A673 (cell line): Measurements from ENCODE around the gene CPZ. TPM values are rescaled to one million over a fixed set of nuclear protein-coding genes. Genes with fewer than 3 reads are reported as not detected.

Experiments used
- BruUV-seq: library from RNA; stranded (reverse); fragments of 400-500 nt; replicated peaks from 2 replicates; lab custom pipeline; 2021; lab: Mats Ljungman, UMichigan
- CTCF ChIA-PET: fragments of 300-600 bp; sonication (Branson Sonifier 250); formaldehyde crosslinking; loops from one replicate; lab custom pipeline; 2022; ENCODE audit warnings: antibody characterized with exemption; lab: Charles Lee
- POLR2A ChIA-PET: fragments of 300-600 bp; sonication (Branson Sonifier 250); formaldehyde crosslinking; loops from one replicate; lab custom pipeline; 2022; ENCODE audit warnings: antibody characterized with exemption; ENCODE audit not compliant: low non-redundant PET; lab: Charles Lee
- DNase-seq: peaks from one replicate; pipeline ENCODE4 v3.0.0-alpha.2; 2015; ENCODE audit warnings: low spot score
- H3K27ac ChIP-seq: fragments of 200-600 bp; sonication (generic); 2 replicates; pipeline ENCODE4 v1.5.1; 2016; ENCODE audit warnings: mixed run types, low read depth, mild to moderate bottlenecking, mixed read lengths, antibody characterized with exemption, low read length; ENCODE audit not compliant: poor library complexity, severe bottlenecking
- H3K27me3 ChIP-seq: fragments of 200-600 bp; sonication (generic); replicated peaks from 2 replicates; pipeline ENCODE4 v1.6.1; 2017; ENCODE audit warnings: mixed run types, low read depth, mild to moderate bottlenecking, mixed read lengths, antibody characterized with exemption, low read length; ENCODE audit not compliant: insufficient read depth, poor library complexity
- H3K36me3 ChIP-seq: fragments of 200-600 bp; sonication (generic); 2 replicates; pipeline ENCODE4 v1.6.1; 2016; ENCODE audit warnings: mixed run types, mild to moderate bottlenecking, mixed read lengths, antibody characterized with exemption, low read length; ENCODE audit not compliant: insufficient read depth, poor library complexity, severe bottlenecking
- H3K4me1 ChIP-seq: fragments of 200-600 bp; sonication (generic); 2 replicates; pipeline ENCODE4 v1.6.1; 2017; ENCODE audit warnings: mixed run types, mild to moderate bottlenecking, mixed read lengths, antibody characterized with exemption, low read length; ENCODE audit not compliant: insufficient read depth, poor library complexity, severe bottlenecking
- H3K4me3 ChIP-seq: fragments of 200-600 bp; sonication (generic); 2 replicates; pipeline ENCODE4 v1.5.1; 2016; ENCODE audit warnings: low read depth, mixed run types, mild to moderate bottlenecking, mixed read lengths, low read length; ENCODE audit not compliant: poor library complexity, severe bottlenecking
- H3K9me3 ChIP-seq: fragments of 200-600 bp; sonication (generic); 2 replicates; pipeline ENCODE4 v1.6.1; 2016; ENCODE audit warnings: mixed run types, low read depth, mild to moderate bottlenecking, mixed read lengths, antibody characterized with exemption, low read length; ENCODE audit not compliant: poor library complexity, severe bottlenecking
- EZH2 ChIP-seq: fragments of 200-600 bp; sonication (generic); IDR thresholded peaks from 2 replicates; pipeline ENCODE4 v1.6.1; 2017; ENCODE audit warnings: borderline replicate concordance, low read depth, mild to moderate bottlenecking, mixed read lengths, antibody characterized with exemption, low read length; ENCODE audit not compliant: poor library complexity, severe bottlenecking
- intact Hi-C: fragments of 100-400 bp; cut with micrococcal nuclease; formaldehyde crosslinking; loops from one replicate; pipeline ENCODE4 v1.10.0; 2022; ENCODE audit not compliant: unreplicated experiment
- total RNA-seq: library from RNA; stranded (reverse); gene quantifications from 2 replicates; pipeline ENCODE4 v1.2.3, GENCODE V29; 2021
- TF ChIP-seq, protein P1 (sequence below): fragments of 300-800, 200-600 bp; sonication (generic); conservative IDR thresholded peaks from 2 replicates; pipeline ENCODE4 v1.5.1; 2017; ENCODE audit warnings: low read depth, mild to moderate bottlenecking, antibody characterized with exemption, low read length, moderate library complexity, mixed read lengths

The CPZ gene
- total RNA-seq, 1 experiment from 2014 or later, result 0.34 TPM

DNA sequence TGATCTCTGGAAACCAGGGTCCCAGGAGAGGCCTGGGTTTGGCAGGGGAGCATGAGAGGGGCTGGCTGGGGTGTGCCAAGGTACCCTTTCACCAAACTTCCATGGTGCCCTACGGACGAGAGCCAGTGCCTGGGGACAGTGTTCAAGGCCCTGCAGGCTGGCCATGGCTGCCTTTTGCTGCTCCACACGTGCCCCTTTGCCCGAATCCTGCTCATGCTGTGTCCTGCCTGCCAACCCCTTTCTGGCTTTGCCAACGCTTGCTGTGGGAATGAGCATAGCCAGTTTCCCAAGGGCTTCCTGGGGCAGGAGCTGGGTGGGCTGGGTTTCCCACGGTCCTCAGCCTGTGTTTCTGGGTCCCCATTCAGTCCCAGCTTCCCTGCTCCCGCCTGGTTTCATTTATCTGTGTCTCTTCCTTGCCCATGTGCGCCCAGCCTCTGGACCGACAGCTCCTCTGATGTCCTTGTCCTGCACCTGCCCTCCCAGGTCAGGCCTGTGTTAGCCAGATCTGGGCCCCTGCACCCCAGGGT lies 17.3 kb downstream of the CPZ start:
- intact Hi-C loops, result no loop called here
- CTCF ChIA-PET, result interaction anchor here (0.6 kb wide), 1 partner anchor 107 kb away, joined by 3 read pairs; no protein-coding TSS in a partner anchor

DNA sequence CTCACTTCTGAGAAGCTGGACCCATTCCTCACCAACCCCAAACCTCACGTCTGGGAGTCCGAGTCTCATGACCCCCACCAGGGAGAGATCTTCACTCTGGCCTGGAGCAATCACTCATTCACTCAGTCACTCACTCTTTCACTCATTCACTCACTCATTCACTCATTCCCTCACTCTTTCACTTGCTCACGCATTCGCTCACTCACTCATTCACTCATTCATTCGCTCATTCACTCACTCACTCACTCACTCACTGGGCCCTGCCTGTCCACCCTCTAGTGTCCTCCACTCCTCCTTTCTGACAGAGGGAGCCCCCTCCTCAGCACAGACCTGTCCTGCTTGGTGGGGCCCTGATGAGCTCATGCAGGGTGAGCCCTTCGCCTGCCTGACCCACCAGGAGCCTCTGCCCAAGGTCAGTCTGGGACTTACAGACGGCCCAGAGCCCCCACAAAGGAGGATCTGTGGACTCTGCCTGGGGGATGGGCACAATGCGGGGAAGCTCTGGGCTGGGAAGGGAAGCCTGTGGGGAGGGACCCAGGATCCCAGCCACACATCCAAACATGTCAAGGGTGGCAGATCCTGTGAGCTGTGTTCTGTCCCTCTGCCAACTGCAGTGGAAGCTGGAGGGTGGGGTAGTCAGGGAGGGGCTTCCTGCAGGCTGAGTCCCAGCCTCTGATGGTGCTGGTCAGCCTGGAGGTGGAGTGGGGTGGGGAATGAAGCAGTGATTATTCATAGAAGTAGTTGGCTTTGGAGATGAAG lies 18.5 kb downstream of the CPZ start:
- no TSS peak for BruUV-seq
- Histone ChIP-seq H3K4me3 (no peak overlapping the region), H3K4me1 (no peaks in the 10 kb centered on the region), H3K9me3 (no peaks in the 10 kb centered on the region), H3K27me3 (no peaks in the 10 kb centered on the region), H3K27ac (no peak overlapping the region), H3K36me3 (no peaks in the 10 kb centered on the region)
- intact Hi-C loops, result no loop called here
- POLR2A ChIA-PET, result no interaction called here
- CTCF ChIA-PET, result no interaction called here
- TF ChIP-seq, protein P1, sequence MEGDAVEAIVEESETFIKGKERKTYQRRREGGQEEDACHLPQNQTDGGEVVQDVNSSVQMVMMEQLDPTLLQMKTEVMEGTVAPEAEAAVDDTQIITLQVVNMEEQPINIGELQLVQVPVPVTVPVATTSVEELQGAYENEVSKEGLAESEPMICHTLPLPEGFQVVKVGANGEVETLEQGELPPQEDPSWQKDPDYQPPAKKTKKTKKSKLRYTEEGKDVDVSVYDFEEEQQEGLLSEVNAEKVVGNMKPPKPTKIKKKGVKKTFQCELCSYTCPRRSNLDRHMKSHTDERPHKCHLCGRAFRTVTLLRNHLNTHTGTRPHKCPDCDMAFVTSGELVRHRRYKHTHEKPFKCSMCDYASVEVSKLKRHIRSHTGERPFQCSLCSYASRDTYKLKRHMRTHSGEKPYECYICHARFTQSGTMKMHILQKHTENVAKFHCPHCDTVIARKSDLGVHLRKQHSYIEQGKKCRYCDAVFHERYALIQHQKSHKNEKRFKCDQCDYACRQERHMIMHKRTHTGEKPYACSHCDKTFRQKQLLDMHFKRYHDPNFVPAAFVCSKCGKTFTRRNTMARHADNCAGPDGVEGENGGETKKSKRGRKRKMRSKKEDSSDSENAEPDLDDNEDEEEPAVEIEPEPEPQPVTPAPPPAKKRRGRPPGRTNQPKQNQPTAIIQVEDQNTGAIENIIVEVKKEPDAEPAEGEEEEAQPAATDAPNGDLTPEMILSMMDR, result no peak
- TF ChIP-seq EZH2, result no peak
- no peak for DNase-seq

More for the DNA sequence above, 17.3 kb downstream of the CPZ start:
- no peaks in the 10 kb centered on the region for H3K9me3 ChIP-seq
- H3K27me3 ChIP-seq, result no peaks in the 10 kb centered on the region
- TF ChIP-seq EZH2, result no peak
- TF ChIP-seq, protein P1, result no peak
- no peak overlapping the region for H3K4me3 ChIP-seq
- no peak overlapping the region for H3K27ac ChIP-seq
- BruUV-seq, result no TSS peak
- POLR2A ChIA-PET, result no interaction called here
- H3K4me1 ChIP-seq, result no peaks in the 10 kb centered on the region
- DNase-seq, result no peak
- no peaks in the 10 kb centered on the region for H3K36me3 ChIP-seq

DNA sequence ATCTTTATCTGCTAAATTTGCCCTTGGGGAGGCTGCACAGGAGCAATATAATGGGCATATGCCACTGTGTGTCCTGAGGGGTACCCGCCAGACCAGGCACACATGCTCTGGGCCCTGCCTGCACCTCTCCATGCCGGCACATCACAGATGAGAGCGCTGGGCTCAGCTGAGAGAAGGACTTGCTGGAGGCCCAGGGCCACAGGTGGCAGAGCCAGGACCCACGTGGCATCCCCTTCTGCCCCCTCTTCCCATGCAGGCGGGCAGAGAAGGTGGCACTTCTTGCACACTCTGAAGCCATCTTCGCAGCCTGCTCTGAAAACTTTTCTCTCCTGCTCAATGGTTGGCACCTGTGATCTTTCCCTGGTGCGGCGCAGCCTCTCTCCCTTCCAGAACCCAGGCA lies 20.1 kb downstream of the CPZ start:
- Histone ChIP-seq H3K4me1 (no peaks in the 10 kb centered on the region), H3K9me3 (no peaks in the 10 kb centered on the region), H3K27ac (no peak overlapping the region), H3K36me3 (no peaks in the 10 kb centered on the region), H3K27me3 (no peaks in the 10 kb centered on the region), H3K4me3 (no peak overlapping the region)
- CTCF ChIA-PET, result no interaction called here
- intact Hi-C loops, result no loop called here
- DNase-seq, result no peak
- BruUV-seq, result no TSS peak
- TF ChIP-seq, protein P1, result no peak
- TF ChIP-seq EZH2, result no peak
- POLR2A ChIA-PET, result no interaction called here
